Kidney epithelial cell (primary cell): Measurements from ENCODE around the gene HMOX1. TPM values are rescaled to one million over a fixed set of nuclear protein-coding genes. Genes with fewer than 3 reads are reported as not detected.

Experiments used
- DNase-seq: peaks from one replicate; pipeline ENCODE4 v3.0.0-alpha.2; 2010; ENCODE audit warnings: low read depth
- H3K27me3 ChIP-seq: 2 replicates; pipeline ENCODE4 v1.6.0; 2011; ENCODE audit warnings: low read length; ENCODE audit not compliant: control insufficient read depth, insufficient read depth
- H3K36me3 ChIP-seq: 2 replicates; pipeline ENCODE4 v1.5.1; 2011; ENCODE audit warnings: low read length; ENCODE audit not compliant: control insufficient read depth, insufficient read depth
- H3K4me3 ChIP-seq: 2 replicates; pipeline ENCODE4 v1.5.1; 2011; ENCODE audit warnings: low read depth, mild to moderate bottlenecking, control low read depth, low read length
- total RNA-seq: library from RNA; depleted of rRNA; stranded (reverse); fragments of >200 nt; gene quantifications from 2 replicates; pipeline ENCODE4 v1.2.3, GENCODE V29; 2015
- TF ChIP-seq, protein P1 (sequence below): IDR thresholded peaks from 2 replicates; pipeline ENCODE4 v1.5.1; 2011; ENCODE audit warnings: mild to moderate bottlenecking, moderate library complexity, low read length, control low read depth, inconsistent platforms; ENCODE audit not compliant: insufficient read depth, poor library complexity, severe bottlenecking

The HMOX1 gene
- total RNA-seq, 1 donor from 2014 or later: 37.7 TPM

DNA sequence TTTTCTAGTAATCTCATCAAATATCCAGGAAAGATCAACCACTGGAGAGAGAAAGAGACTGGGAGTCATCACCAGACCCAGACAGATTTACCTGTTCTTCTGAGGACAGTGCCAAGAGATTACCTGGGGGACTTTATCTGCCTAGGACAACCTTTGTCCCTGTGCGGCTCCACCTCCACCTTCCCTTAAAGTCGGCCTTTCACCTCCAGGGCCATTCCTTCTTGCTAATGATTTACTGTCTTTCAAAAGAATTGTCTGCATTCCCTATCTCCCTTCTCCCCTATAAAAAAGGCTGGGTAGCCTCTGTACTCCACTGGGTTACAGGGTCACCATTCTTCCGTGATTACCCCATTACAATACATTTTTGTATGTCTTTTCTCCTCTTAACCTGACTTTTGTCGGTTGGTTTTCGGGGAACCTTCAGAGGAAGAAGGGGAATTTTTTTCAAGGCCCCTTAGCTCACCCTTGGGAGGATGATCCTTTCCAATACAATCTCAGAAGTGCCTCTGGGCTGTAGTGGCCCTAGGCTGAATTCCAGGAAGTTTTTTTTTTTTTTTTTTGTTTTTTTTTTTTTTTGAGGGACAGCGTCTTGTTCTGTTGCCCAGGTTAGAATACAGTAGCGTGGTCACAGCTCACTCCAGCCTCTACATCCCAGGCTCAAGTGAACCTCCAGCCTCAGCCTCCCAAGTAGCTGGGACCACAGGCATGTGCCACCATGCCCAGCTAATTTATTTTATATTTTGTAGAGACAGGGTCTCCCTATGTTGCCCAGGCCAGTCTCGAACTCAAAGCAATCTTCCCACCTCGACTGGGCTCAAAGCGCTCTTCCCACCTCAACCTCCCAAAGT lies 1.5 kb upstream of the HMOX1 start:
- H3K27me3 ChIP-seq: no peaks in the 10 kb centered on the region
- no peak overlapping the region for H3K4me3 ChIP-seq
- peaks cover 1% of the 10 kb centered on the region for H3K36me3 ChIP-seq
- DNase-seq: no peak
- TF ChIP-seq, protein P1, sequence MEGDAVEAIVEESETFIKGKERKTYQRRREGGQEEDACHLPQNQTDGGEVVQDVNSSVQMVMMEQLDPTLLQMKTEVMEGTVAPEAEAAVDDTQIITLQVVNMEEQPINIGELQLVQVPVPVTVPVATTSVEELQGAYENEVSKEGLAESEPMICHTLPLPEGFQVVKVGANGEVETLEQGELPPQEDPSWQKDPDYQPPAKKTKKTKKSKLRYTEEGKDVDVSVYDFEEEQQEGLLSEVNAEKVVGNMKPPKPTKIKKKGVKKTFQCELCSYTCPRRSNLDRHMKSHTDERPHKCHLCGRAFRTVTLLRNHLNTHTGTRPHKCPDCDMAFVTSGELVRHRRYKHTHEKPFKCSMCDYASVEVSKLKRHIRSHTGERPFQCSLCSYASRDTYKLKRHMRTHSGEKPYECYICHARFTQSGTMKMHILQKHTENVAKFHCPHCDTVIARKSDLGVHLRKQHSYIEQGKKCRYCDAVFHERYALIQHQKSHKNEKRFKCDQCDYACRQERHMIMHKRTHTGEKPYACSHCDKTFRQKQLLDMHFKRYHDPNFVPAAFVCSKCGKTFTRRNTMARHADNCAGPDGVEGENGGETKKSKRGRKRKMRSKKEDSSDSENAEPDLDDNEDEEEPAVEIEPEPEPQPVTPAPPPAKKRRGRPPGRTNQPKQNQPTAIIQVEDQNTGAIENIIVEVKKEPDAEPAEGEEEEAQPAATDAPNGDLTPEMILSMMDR: no peak

DNA sequence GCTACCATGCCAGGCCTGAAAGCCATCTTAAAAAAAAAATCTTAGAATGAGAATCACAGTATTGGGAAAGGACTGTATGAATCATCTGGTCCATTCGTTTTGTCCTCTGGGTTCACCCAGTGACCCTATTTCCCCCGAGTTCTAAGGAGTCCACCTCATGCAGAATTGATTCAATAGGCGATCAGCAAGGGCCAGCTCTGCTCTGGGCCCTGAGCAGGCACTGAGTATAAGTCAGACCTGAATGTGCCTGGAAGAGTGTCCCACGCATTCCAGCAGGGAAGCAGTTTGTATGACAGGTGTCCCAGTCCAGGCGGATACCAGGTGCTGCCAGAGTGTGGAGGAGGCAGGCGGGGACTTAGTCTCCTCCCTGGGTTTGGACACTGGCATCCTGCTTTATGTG lies 883 bp upstream of the HMOX1 start:
- H3K36me3 ChIP-seq: peaks cover 2% of the 10 kb centered on the region
- H3K27me3 ChIP-seq: no peaks in the 10 kb centered on the region
- DNase-seq: no peak
- H3K4me3 ChIP-seq: no peak overlapping the region
- TF ChIP-seq, protein P1: no peak

DNA sequence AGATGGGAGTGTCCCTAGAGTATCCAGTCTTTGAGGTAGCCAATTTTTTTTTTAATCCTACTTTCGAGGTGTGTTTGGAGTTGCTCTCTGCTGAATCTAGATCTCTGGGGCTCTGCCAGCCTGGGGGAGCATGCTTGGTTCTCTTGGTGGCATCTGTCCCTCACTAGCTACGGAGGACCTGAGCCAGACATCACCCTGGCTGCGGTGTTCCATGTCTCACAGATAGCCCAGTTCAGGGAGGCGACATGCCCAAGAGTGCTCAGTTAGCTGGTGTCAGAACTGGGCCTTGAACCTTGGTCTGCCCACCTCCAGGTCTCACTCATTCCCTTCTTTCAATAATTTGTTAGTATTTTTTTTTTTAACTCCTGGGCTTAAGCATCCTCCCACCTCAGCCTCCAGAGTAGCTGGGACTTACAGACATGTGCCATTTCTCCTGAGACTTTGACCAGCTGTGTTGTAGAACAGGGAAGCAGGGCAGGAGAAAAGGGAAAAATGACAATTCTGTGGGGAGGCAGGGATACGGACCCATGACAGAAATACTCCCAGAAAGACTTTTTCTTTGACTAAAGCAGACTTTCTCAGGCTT lies 621 bp downstream of the HMOX1 start:
- DNase-seq: no peak
- H3K4me3 ChIP-seq: peak overlapping the region; percentile 49
- H3K27me3 ChIP-seq: no peaks in the 10 kb centered on the region
- TF ChIP-seq, protein P1: no peak
- H3K36me3 ChIP-seq: peaks cover 2% of the 10 kb centered on the region

DNA sequence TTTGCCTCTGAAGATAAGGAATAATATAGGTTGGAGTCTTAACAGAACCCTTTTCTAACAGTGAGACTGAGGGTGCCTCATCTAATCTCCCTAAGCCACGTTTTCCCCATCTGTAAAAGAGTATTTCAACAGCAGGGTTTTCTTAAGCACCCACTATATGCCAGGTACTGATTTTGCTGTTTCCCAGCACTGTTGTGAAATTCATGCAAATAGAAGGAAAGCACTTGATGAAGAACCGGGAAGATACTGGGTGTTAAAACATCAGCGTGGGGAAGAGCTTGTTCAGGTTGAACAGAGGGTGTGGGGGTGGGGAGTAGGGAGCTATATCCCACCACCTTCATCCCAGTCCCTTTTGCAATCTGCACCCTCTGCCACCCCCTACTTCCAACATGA lies 2.8 kb downstream of the HMOX1 start:
- no peak for DNase-seq
- no peaks in the 10 kb centered on the region for H3K27me3 ChIP-seq
- no peak overlapping the region for H3K4me3 ChIP-seq
- peaks cover 2% of the 10 kb centered on the region for H3K36me3 ChIP-seq
- TF ChIP-seq, protein P1: no peak

DNA sequence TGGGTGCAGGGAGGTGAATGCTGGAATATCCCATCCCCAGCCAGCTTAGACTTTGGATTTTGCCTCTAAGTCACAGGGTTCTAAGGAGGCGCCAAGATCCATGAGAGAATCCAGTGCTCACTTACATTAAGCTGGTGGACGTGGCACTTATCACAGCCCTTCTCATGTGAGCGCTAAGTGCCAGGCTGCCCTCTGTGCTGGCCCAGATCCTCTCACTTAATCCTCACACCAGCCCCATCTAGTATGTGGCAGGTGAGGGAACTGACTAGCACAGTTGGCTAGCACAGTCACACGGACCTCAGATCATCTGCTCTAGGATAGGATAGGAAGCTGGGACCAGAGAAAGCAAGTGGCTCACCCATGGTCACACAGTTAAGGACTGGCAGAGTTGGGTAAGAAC lies 3.6 kb downstream of the HMOX1 start:
- H3K27me3 ChIP-seq: no peaks in the 10 kb centered on the region
- H3K4me3 ChIP-seq: no peak overlapping the region
- TF ChIP-seq, protein P1: no peak
- no peak for DNase-seq
- peaks cover 2% of the 10 kb centered on the region for H3K36me3 ChIP-seq

DNA sequence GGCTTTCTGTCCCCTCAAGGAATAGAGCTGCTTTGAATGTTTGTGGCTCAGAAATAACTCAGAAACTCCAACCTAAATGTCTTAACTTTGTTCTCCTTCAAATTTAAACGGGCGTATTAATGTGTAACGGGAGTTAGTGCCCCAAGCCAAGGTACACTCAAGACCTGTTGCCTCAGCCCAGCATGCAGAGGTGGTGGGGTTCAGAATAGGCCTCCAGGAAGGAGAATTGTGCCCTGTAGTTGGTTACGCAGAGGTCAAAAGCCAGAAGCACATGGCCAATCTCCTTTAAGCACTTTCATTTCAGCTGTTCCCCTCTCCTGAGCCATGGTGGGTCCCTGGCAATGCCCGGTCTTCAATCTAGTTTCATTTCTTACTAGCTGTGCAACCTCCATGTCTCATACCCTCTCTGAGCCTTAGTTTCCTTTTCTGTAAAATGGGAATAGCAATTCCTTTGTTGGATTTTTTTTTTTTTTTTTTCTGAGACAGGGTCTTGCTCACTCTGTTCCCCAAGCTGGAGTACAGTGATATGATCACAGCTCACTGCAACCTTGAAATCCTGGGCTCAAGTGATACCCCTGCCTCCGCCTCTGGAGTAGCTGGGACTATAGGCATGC lies 4.2 kb downstream of the HMOX1 start:
- no peak for DNase-seq
- TF ChIP-seq, protein P1: no peak
- Histone ChIP-seq H3K36me3 (peaks cover 2% of the 10 kb centered on the region), H3K27me3 (no peaks in the 10 kb centered on the region), H3K4me3 (no peak overlapping the region)
